Esophagus squamous epithelium (tissue), 4 donors: ENCODE data around the gene CSMD2.

Experiments
- CTCF ChIP-seq, 6 experiments: fragments of 450-650 bp in 4 of 6; fragments of 200-600 bp in 2 of 6; sonication (generic) in 2 of 6; IDR thresholded peaks; one replicate each; pipeline ENCODE4 v1.5.1; 2016 to 2019; ENCODE audit warnings: antibody characterized with exemption in 6 of 6, mild to moderate bottlenecking in 4 of 6, moderate library complexity in 4 of 6
- POLR2A ChIP-seq, 4 donors: fragments of 450-650 bp; IDR thresholded peaks; one replicate each; pipeline ENCODE4 v1.6.1; 2017; ENCODE audit warnings: antibody characterized with exemption in 4 of 4, mild to moderate bottlenecking in 4 of 4, moderate library complexity in 3 of 4

GRCh38 chr1:33714421-33714820 is 450.6 kb downstream of the CSMD2 start:
- TF ChIP-seq POLR2A (IDR thresholded peaks at IDR 0.05): no peak
- TF ChIP-seq CTCF (IDR thresholded peaks at IDR 0.05): no peak
